Fibroblast of pulmonary artery (primary cell): ENCODE results near the gene ZNF469.

ENCODE experiments used
- DNase-seq: peaks from one replicate; pipeline ENCODE4 v3.0.0-alpha.2; 2010; ENCODE audit warnings: low read depth
- H3K4me3 ChIP-seq: replicated peaks from 2 replicates; pipeline ENCODE4 v1.5.1; 2011; ENCODE audit warnings: low read depth, mild to moderate bottlenecking, control low read depth, low read length, moderate library complexity
- TF ChIP-seq, protein P1 (sequence below): IDR thresholded peaks from 2 replicates; pipeline ENCODE4 v1.5.1; 2011; ENCODE audit warnings: mild to moderate bottlenecking, control low read depth, low read length, inconsistent platforms; ENCODE audit errors: missing control alignments

Gene ZNF469

DNA sequence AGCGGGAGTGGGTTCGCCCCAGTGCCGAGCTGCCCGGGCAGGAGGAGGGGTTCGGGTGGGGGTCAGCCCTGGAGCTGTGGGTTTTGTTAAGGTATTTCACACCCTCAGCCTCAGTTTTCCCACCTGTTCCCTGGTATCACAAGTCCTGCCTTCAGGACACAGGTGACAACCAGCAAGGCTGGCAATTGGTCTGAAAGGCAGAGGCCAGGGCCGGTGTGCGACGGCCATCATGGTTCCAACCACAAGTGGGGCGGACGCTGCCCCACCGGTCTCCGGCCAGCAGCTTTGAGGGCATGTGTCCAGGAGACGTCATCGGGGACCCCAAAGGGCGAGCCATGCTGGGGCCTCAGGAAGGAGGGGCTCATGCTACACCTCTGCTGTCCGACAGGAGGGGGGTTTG lies 10.8 kb downstream of the ZNF469 start:
- DNase-seq, result no peak
- TF ChIP-seq, protein P1, sequence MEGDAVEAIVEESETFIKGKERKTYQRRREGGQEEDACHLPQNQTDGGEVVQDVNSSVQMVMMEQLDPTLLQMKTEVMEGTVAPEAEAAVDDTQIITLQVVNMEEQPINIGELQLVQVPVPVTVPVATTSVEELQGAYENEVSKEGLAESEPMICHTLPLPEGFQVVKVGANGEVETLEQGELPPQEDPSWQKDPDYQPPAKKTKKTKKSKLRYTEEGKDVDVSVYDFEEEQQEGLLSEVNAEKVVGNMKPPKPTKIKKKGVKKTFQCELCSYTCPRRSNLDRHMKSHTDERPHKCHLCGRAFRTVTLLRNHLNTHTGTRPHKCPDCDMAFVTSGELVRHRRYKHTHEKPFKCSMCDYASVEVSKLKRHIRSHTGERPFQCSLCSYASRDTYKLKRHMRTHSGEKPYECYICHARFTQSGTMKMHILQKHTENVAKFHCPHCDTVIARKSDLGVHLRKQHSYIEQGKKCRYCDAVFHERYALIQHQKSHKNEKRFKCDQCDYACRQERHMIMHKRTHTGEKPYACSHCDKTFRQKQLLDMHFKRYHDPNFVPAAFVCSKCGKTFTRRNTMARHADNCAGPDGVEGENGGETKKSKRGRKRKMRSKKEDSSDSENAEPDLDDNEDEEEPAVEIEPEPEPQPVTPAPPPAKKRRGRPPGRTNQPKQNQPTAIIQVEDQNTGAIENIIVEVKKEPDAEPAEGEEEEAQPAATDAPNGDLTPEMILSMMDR, result no peak
- H3K4me3 ChIP-seq, result no peak overlapping the region

GRCh38 chr16:88394426-88394825 lies 11.7 kb downstream of the ZNF469 start:
- TF ChIP-seq, protein P1, result no peak
- H3K4me3 ChIP-seq, result no peak overlapping the region
- DNase-seq, result no peak

DNA sequence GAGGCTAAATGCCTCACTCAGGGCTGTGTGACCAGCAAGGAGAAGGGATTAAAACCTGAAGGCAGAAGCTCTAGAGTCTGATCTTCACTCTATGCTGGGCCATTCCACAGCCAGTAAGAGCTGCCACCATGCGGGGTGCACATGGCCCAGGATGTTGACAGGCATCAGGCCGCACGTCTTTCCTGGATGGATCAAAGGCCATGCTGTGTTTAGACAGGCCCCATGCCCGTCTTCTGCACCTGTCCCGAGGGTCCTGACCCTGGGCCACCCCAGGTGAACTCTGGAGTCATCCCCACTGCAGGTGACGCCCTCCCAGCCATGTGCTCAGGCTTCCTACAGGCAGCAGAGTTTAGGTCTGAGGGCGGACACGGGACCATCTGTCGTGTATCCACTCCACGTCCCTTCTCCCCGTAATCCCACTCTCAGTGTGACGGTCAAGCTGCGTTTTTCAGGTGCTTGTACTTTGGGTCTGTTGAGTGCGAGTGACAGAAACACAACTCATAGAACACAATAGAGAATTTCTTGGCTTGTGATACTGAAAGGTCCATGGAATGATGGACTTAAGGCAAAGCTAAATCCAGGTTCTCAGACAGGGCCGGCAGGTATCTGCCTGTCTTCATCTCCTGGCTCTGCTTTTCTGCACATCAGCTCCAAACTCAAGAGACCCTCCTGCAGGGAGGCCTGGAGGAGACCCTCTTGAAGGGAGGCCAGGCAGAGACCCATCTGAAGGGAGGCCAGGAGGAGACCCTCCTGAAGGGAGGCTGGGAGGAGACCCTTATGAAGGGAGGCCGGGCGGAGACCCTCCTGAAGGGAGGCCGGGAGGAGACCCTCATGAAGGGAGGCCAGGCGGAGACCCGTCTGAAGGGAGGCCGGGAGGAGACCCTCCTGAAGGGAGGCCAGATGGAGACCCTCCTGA lies 13.2 kb downstream of the ZNF469 start:
- DNase-seq, result no peak
- no peak overlapping the region for H3K4me3 ChIP-seq
- TF ChIP-seq, protein P1, result no peak

DNA sequence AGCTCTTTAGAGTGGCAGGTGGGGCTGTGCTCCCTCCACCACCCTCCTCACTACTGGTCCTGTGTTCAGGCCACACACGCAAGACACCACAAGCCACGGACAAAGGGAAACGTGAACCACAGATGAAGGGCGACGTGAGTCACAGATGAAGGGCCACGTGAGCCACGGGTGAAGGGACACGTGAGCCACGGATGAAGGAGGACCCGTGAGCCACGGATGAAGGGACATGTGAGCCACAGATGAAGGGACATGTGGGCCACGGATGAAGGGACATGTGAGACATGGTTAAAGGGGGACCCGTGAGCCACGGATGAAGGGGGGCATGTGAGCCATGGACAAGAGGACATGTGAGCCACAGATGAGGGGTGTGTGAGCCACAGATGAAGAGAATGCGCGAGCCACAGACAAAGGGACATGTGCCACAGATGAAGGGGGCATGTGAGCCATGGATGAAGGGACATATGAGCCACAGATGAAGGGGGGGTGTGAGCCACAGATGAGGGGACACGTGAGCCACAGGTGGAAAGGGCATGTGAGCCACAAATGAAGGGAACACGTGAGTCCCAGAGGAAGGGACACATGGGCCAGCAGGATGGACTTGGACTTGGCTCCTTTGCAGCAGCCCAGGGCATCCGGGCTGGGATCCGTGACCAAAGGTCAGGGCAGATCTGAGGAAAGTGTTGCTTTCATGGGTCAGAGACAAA lies 15.6 kb downstream of the ZNF469 start:
- H3K4me3 ChIP-seq, result no peak overlapping the region
- TF ChIP-seq, protein P1, result no peak
- no peak for DNase-seq

GRCh38 chr16:88398874-88399178 lies 16.1 kb downstream of the ZNF469 start:
- DNase-seq, result no peak
- no peak overlapping the region for H3K4me3 ChIP-seq
- TF ChIP-seq, protein P1, result no peak

GRCh38 chr16:88400186-88400585 lies 17.4 kb downstream of the ZNF469 start:
- H3K4me3 ChIP-seq, result no peak overlapping the region
- DNase-seq, result no peak
- TF ChIP-seq, protein P1, result no peak
